Measurements from ENCODE around the gene SLC25A53.
"Not testable (repeated sequence)": the region's sequence is repeated elsewhere in the genome, so short reads cannot be mapped to it uniquely, and the experiment has no call there.

SLC25A53 gene

DNA sequence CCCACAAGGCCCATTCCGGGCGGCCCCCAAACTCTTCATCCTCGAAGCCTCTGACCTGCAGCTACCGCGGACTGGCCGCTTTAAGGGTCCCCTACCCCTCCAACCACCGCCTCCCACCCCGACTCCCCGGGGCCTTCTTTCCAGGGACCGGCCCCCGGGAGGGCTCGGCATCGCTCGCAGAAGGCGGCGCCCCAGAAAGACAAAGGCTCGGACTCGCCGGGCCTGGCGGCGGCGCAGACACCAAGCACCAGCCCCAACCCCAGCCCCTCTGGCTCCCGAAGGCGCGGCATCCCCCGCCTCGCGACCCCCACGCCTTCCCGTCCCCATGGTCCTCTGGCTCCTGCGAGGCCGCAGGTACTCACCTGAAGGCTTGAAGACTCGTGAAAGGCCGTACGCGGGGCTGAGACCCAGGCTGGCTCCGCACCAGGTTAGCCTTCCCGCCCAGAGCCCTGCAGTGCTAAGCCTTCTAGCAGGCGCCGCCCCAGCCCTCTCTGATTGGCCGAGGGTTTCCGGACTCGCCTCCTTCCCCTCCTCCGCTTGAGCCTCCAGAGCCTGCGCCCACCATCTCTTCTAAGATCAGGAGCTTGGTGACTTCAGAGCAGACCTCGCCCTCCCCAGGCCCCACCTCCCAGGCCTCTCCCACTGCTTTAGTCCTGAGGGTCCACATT is 80.9 kb downstream of the SLC25A53 start, which contains the start of gene TMSB15C:
Gene TMSB15C (minus strand): TSS at position 459 of the 668 bp plus-strand sequence.
- DNase-seq (ENCODE audit: low read depth in 2 of 2), result not testable (repeated sequence)

DNA sequence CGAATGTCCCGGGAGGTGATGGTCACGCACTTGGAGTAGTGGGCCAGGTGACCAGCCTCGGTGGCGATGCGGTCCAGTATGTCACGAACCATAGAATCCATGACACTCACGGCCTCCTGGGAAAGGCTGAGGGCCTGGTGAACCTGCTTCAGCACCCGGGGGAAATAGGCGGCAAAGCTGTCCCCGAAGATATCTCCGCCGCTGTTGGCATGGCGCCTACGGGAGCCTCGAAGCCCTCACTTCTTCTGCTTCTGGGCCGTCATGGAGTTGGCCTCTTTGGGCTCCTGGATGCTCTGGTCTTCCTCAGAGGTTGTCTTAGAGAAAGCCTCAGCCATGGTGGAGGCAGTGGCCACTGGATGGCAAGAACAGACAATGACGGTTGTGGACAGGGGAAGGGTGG is 94.2 kb downstream of the SLC25A53 start:
- DNase-seq (ENCODE audit: low read depth in 2 of 2), result not testable (repeated sequence)

DNA sequence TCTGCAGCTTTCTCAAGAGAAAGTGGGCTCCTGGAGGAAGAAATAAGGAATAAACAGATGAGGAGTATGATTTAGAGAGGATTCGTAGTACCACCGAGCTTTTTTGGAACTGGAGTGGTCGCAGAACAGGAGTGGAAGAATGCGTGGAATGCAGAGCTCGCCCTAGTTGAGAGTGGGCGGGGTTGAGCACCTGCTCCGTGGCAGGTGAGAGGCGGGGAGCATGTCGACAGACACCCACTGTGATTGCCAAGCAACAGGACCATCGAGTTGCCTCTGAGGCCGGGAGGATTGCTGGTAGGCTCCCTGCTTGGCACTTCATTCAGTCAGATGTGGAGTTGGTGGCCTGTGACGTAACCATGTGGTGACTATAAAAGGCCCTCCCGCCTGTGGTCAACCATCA is 101.9 kb downstream of the SLC25A53 start:
- not testable (repeated sequence) for DNase-seq (ENCODE audit: low read depth in 2 of 2)
